Stimulated activated CD8-positive, alpha-beta memory T cell treated with anti-CD3 and anti-CD28 coated beads, Interleukin-15, amount 100 ng/mL, for 24 hours (primary cell): ENCODE results near the gene RALGDS.
"Not testable (repeated sequence)": the region's sequence is repeated elsewhere in the genome, so short reads cannot be mapped to it uniquely, and the experiment has no call there.

Source experiments
- DNase-seq: peaks from one replicate; pipeline ENCODE4 v3.0.0-alpha.2; 2020; ENCODE audit warnings: low read depth

The RALGDS gene

GRCh38 chr9:133088146-133088750 lies 32.8 kb downstream of the RALGDS start:
- DNase-seq: no peak

GRCh38 chr9:133087429-133088145 lies 33.5 kb downstream of the RALGDS start:
- no peak for DNase-seq

GRCh38 chr9:133086894-133087293 lies 34.1 kb downstream of the RALGDS start:
- DNase-seq: no peak

GRCh38 chr9:133086212-133086860 lies 34.7 kb downstream of the RALGDS start:
- DNase-seq: not testable (repeated sequence)

- DNase-seq: not testable (repeated sequence)
Observed at GRCh38 chr9:133083688-133084087, 37.4 kb downstream of the RALGDS start.

GRCh38 chr9:133081957-133082644 lies 38.9 kb downstream of the RALGDS start:
- DNase-seq: not testable (repeated sequence)

GRCh38 chr9:133080786-133081779 lies 40.0 kb downstream of the RALGDS start:
- not testable (repeated sequence) for DNase-seq

- no peak for DNase-seq
Observed at GRCh38 chr9:133080161-133080560, 40.9 kb downstream of the RALGDS start.

GRCh38 chr9:133078486-133078885 lies 42.6 kb downstream of the RALGDS start:
- no peak for DNase-seq

GRCh38 chr9:133076691-133077090 lies 44.3 kb downstream of the RALGDS start:
- no peak for DNase-seq

GRCh38 chr9:133075925-133076630 lies 45.0 kb downstream of the RALGDS start:
- DNase-seq: no peak

- DNase-seq: no peak
Observed at GRCh38 chr9:133074111-133074651, 46.9 kb downstream of the RALGDS start.

GRCh38 chr9:133073086-133074014 lies 47.7 kb downstream of the RALGDS start:
- DNase-seq: no peak

GRCh38 chr9:133072210-133072609 lies 48.8 kb downstream of the RALGDS start:
- not testable (repeated sequence) for DNase-seq

GRCh38 chr9:133071484-133072150 lies 49.4 kb downstream of the RALGDS start:
- no peak for DNase-seq

GRCh38 chr9:133070985-133071384 lies 50.1 kb downstream of the RALGDS start:
- DNase-seq: not testable (repeated sequence)

- DNase-seq: not testable (repeated sequence)
Observed at GRCh38 chr9:133070500-133070961, 50.5 kb downstream of the RALGDS start.

- DNase-seq: not testable (repeated sequence)
Observed at GRCh38 chr9:133068431-133068830, 52.6 kb downstream of the RALGDS start.

- DNase-seq: no peak
Observed at GRCh38 chr9:133067813-133068212, 53.2 kb downstream of the RALGDS start.
